Brain microvascular endothelial cell (primary cell): ENCODE data around the gene ANKRD65.
"Not testable (repeated sequence)": the region's sequence is repeated elsewhere in the genome, so short reads cannot be mapped to it uniquely, and the experiment has no call there.

ENCODE experiments used
- DNase-seq: peaks from one replicate; pipeline ENCODE4 v3.0.0-alpha.2; 2020
- H3K27ac ChIP-seq: fragments of 250-450 bp; sonication (Bioruptor Pico); 2 replicates; pipeline ENCODE4 v1.5.1; 2020; ENCODE audit warnings: mild to moderate bottlenecking, moderate library complexity
- H3K27me3 ChIP-seq: fragments of 250-450 bp; sonication (Bioruptor Pico); replicated peaks from 2 replicates; pipeline ENCODE4 v1.5.1; 2020; ENCODE audit warnings: mild to moderate bottlenecking
- H3K36me3 ChIP-seq: fragments of 250-450 bp; sonication (Bioruptor Pico); replicated peaks from 2 replicates; pipeline ENCODE4 v1.5.1; 2020; ENCODE audit warnings: mild to moderate bottlenecking
- H3K4me3 ChIP-seq: 2 replicates; pipeline ENCODE4 v1.5.1; 2011; ENCODE audit warnings: low read depth, mild to moderate bottlenecking, control low read depth, low read length, moderate library complexity
- CTCF ChIP-seq: IDR thresholded peaks from 2 replicates; pipeline ENCODE4 v1.5.1; 2011; ENCODE audit warnings: low read depth, mild to moderate bottlenecking, moderate library complexity, low read length, control low read depth, inconsistent platforms; ENCODE audit errors: missing control alignments
- in situ Hi-C: cut with HindIII; loops from 2 replicates; pipeline ENCODE4 v1.10.0; 2017; ENCODE audit warnings: low sequenced_read_pairs, low pct_ligation_motif_present

Gene ANKRD65

GRCh38 chr1:1460540-1461130, 39.6 kb upstream of the ANKRD65 start:
- Histone ChIP-seq H3K27ac (no peak overlapping the region), H3K4me3 (no peak overlapping the region), H3K27me3 (no peaks in the 10 kb centered on the region), H3K36me3 (no peaks in the 10 kb centered on the region)
- TF ChIP-seq CTCF = no peak
- no peak for DNase-seq
- in situ Hi-C loops = no loop called here

GRCh38 chr1:1459711-1460110, 38.6 kb upstream of the ANKRD65 start:
- in situ Hi-C loops, H3K4me3 ChIP-seq, DNase-seq, H3K36me3 ChIP-seq, H3K27ac ChIP-seq, H3K27me3 ChIP-seq: not testable (repeated sequence)

GRCh38 chr1:1459156-1459555, 38.1 kb upstream of the ANKRD65 start:
- H3K27ac ChIP-seq, DNase-seq, H3K36me3 ChIP-seq, H3K27me3 ChIP-seq, H3K4me3 ChIP-seq, in situ Hi-C loops: not testable (repeated sequence)

GRCh38 chr1:1456683-1457255, 35.7 kb upstream of the ANKRD65 start:
- H3K27ac ChIP-seq, H3K4me3 ChIP-seq, in situ Hi-C loops, H3K36me3 ChIP-seq, DNase-seq, H3K27me3 ChIP-seq: not testable (repeated sequence)

GRCh38 chr1:1455934-1456333, 34.9 kb upstream of the ANKRD65 start:
- H3K27me3 ChIP-seq, H3K4me3 ChIP-seq, in situ Hi-C loops, H3K36me3 ChIP-seq, DNase-seq, H3K27ac ChIP-seq: not testable (repeated sequence)

GRCh38 chr1:1455366-1455884, 34.3 kb upstream of the ANKRD65 start:
- no peak overlapping the region for H3K27ac ChIP-seq
- DNase-seq = no peak
- TF ChIP-seq CTCF = no peak
- H3K4me3 ChIP-seq = no peak overlapping the region
- H3K36me3 ChIP-seq = no peaks in the 10 kb centered on the region
- no peaks in the 10 kb centered on the region for H3K27me3 ChIP-seq
- in situ Hi-C loops = no loop called here

- H3K36me3 ChIP-seq, H3K4me3 ChIP-seq, H3K27ac ChIP-seq, H3K27me3 ChIP-seq, DNase-seq, in situ Hi-C loops: not testable (repeated sequence)
Observed at GRCh38 chr1:1454286-1455056, 33.4 kb upstream of the ANKRD65 start.

GRCh38 chr1:1452882-1453281, 31.8 kb upstream of the ANKRD65 start:
- no peak overlapping the region for H3K27ac ChIP-seq
- no peaks in the 10 kb centered on the region for H3K36me3 ChIP-seq
- in situ Hi-C loops = no loop called here
- TF ChIP-seq CTCF = no peak
- no peak for DNase-seq
- no peaks in the 10 kb centered on the region for H3K27me3 ChIP-seq
- H3K4me3 ChIP-seq = no peak overlapping the region

- H3K27me3 ChIP-seq, in situ Hi-C loops, H3K4me3 ChIP-seq, H3K27ac ChIP-seq, DNase-seq, H3K36me3 ChIP-seq: not testable (repeated sequence)
Observed at GRCh38 chr1:1452365-1452739, 31.3 kb upstream of the ANKRD65 start.
